ENCODE data around the gene HYI. TPM values are rescaled to one million over a fixed set of nuclear protein-coding genes. Genes with fewer than 3 reads are reported as not detected.

The HYI gene
- total and polyA plus RNA-seq, 4 donors = 26.9 to 34.9 (median 29.8) TPM

DNA sequence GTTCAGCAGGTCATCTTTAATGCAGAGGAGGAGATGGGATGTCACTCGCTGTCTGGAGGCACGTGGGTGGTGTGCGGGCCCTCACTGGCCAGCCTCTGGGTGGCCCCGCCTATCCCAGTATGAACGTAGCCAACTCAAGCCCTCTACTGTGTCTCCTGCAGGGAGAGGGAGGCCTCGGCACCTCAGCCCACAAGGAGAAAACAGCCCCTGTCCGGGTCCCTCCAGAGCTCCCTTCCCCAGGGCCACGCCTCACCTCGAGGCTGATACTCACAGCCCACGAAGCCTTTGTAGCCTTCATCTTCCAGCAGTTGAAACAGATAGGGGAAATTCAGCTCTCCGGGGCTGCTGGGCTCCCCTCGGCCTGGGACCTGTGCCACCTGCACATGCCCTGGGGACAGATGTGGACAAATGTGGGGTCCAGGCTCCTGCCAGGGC, 2.6 kb downstream of the HYI start:
- H3K4me1 ChIP-seq (ENCODE audit: control insufficient read depth in 4 of 4, insufficient read depth in 4 of 4, low read length in 3 of 4) = peaks cover 9 to 58% (median 39%) of the 10 kb centered on the region in 4 donors
- TF ChIP-seq FOXA1 (IDR thresholded peaks at IDR 0.05) (no peak), REST (IDR thresholded peaks at IDR 0.05) (no peak), RAD21 (IDR thresholded peaks at IDR 0.05) (no peak), YY1 (IDR thresholded peaks at IDR 0.05) (no peak), GABPA (IDR thresholded peaks at IDR 0.05 in 1 of 2, conservative IDR thresholded peaks at IDR 0.05 in 1 of 2) (no peak), HNF4A (conservative IDR thresholded peaks at IDR 0.05) (no peak), ATF3 (IDR thresholded peaks at IDR 0.05) (no peak), JUND (IDR thresholded peaks at IDR 0.05) (no peak), HNF4G (IDR thresholded peaks at IDR 0.05) (no peak), CTCF (IDR thresholded peaks at IDR 0.05; ENCODE audit: low read depth, low read length, missing input control) (no peak), MAX (IDR thresholded peaks at IDR 0.05) (no peak), TAF1 (conservative IDR thresholded peaks at IDR 0.05) (no peak), EGR1 (IDR thresholded peaks at IDR 0.05; ENCODE audit: low read depth in 2 of 2) (no peak)
- H3K9me3 ChIP-seq (ENCODE audit: control insufficient read depth in 4 of 4, low read length in 3 of 4) = no peaks in the 10 kb centered on the region

DNA sequence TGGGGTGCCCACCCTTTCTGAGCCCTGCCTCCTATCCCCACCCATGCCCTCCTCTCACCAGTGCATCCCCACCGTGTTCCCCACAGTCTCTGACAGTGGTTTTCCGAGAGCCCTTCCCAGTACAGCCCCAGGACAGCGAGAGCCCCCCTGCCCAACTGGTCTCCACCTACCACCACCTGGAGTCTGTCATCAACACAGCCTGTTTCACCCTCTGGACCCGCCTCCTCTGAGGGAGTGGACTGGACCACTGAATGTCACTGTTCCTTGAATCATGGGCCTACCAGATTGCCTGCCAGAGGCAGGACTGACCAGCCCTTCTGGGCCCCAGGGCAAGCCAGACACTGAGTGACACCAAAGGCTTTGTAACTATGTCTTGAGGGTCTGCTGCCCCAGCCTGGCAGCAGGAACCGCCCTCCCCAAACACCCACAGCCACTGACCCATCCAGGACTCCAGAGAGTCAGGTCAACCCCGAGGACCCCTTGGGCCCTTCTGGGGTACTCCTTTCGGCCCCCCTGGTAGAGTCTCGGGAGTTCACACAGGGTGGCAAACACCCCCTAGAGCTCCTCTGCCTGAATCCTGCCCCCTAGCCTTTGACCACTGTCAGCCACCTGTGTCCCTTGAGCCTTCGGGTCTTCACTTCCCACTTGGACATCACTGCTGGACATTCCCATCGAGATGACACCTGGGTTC, 3.3 kb downstream of the HYI start:
- Histone ChIP-seq H3K9me3 (ENCODE audit: control insufficient read depth in 4 of 4, low read length in 3 of 4) (no peaks in the 10 kb centered on the region), H3K9ac (ENCODE audit: low read depth in 1 of 2, low read length in 2 of 2) (no peak overlapping the region), H3K27ac (ENCODE audit: low read depth in 1 of 2, low read length in 2 of 2) (no peak overlapping the region), H3K4me3 (ENCODE audit: low read depth in 1 of 3, low read length in 3 of 3) (no peak overlapping the region), H3K36me3 (ENCODE audit: control insufficient read depth in 4 of 4, insufficient read depth in 3 of 4, low read depth in 1 of 4, low read length in 3 of 4) (peaks cover 17 to 41% (median 29%) of the 10 kb centered on the region in 4 donors), H3K27me3 (ENCODE audit: control insufficient read depth in 4 of 4, insufficient read depth in 4 of 4, low read length in 3 of 4) (no peaks in the 10 kb centered on the region), H3K4me1 (ENCODE audit: control insufficient read depth in 4 of 4, insufficient read depth in 4 of 4, low read length in 3 of 4) (peaks cover 9 to 63% (median 41%) of the 10 kb centered on the region in 4 donors)
- DNase-seq (ENCODE audit: low spot score) = no peak
- WGBS = 94% methylated on average over 10 of the region's 10 CpGs
- no peak for TF ChIP-seq SP1 (IDR thresholded peaks at IDR 0.05)
- no peak for TF ChIP-seq REST (IDR thresholded peaks at IDR 0.05)
- no peak for TF ChIP-seq TAF1 (conservative IDR thresholded peaks at IDR 0.05)
- no peak for TF ChIP-seq GABPA (IDR thresholded peaks at IDR 0.05 in 1 of 2, conservative IDR thresholded peaks at IDR 0.05 in 1 of 2)
- no peak for TF ChIP-seq MAX (IDR thresholded peaks at IDR 0.05)
- no peak for TF ChIP-seq JUND (IDR thresholded peaks at IDR 0.05)
- TF ChIP-seq FOXA2 (IDR thresholded peaks at IDR 0.05) = no peak
- TF ChIP-seq YY1 (IDR thresholded peaks at IDR 0.05) = no peak
- no peak for TF ChIP-seq RXRA (IDR thresholded peaks at IDR 0.05)
- no peak for TF ChIP-seq FOXA1 (IDR thresholded peaks at IDR 0.05)
- no peak for TF ChIP-seq RAD21 (IDR thresholded peaks at IDR 0.05)
- TF ChIP-seq, protein P1, sequence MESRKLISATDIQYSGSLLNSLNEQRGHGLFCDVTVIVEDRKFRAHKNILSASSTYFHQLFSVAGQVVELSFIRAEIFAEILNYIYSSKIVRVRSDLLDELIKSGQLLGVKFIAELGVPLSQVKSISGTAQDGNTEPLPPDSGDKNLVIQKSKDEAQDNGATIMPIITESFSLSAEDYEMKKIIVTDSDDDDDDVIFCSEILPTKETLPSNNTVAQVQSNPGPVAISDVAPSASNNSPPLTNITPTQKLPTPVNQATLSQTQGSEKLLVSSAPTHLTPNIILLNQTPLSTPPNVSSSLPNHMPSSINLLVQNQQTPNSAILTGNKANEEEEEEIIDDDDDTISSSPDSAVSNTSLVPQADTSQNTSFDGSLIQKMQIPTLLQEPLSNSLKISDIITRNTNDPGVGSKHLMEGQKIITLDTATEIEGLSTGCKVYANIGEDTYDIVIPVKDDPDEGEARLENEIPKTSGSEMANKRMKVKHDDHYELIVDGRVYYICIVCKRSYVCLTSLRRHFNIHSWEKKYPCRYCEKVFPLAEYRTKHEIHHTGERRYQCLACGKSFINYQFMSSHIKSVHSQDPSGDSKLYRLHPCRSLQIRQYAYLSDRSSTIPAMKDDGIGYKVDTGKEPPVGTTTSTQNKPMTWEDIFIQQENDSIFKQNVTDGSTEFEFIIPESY (IDR thresholded peaks at IDR 0.05) = no peak
- TF ChIP-seq EGR1 (IDR thresholded peaks at IDR 0.05; ENCODE audit: low read depth in 2 of 2) = no peak
- TF ChIP-seq HNF4G (IDR thresholded peaks at IDR 0.05) = no peak
- no peak for TF ChIP-seq HNF4A (conservative IDR thresholded peaks at IDR 0.05)
- TF ChIP-seq ATF3 (IDR thresholded peaks at IDR 0.05) = no peak
- no peak for TF ChIP-seq NR2F2 (IDR thresholded peaks at IDR 0.05)

More for the DNA sequence above, 2.6 kb downstream of the HYI start:
- WGBS = 90% methylated on average over 12 of the region's 12 CpGs
- Histone ChIP-seq H3K9ac (ENCODE audit: low read depth in 1 of 2, low read length in 2 of 2) (no peak overlapping the region), H3K4me3 (ENCODE audit: low read depth in 1 of 3, low read length in 3 of 3) (no peak overlapping the region), H3K36me3 (ENCODE audit: control insufficient read depth in 4 of 4, insufficient read depth in 3 of 4, low read depth in 1 of 4, low read length in 3 of 4) (peaks cover 17 to 35% (median 24%) of the 10 kb centered on the region in 4 donors), H3K27ac (ENCODE audit: low read depth in 1 of 2, low read length in 2 of 2) (no peak overlapping the region), H3K27me3 (ENCODE audit: control insufficient read depth in 4 of 4, insufficient read depth in 4 of 4, low read length in 3 of 4) (no peaks in the 10 kb centered on the region)
- no peak for DNase-seq (ENCODE audit: low spot score)

Data from liver (tissue), 9 donors.